ENCODE results near the gene CENPO. TPM values are rescaled to one million over a fixed set of nuclear protein-coding genes. Genes with fewer than 3 reads are reported as not detected.

Gene CENPO
- total and polyA plus RNA-seq, 2 donors (not counting 3 experiments of a cell fraction or from before 2014, with no cell fraction given): 26.8 to 45.3 TPM

GRCh38 chr2:24761866-24762265 is 31.4 kb upstream of the CENPO start:
- no peak overlapping the region for H3K27ac ChIP-seq (ENCODE audit: insufficient read depth, low read depth, low read length)
- H3K4me3 ChIP-seq (replicated peaks in 1 of 3; ENCODE audit: insufficient read depth in 1 of 3, low read depth in 1 of 3, low read length in 3 of 3): no peak overlapping the region
- FAIRE-seq (no peak), DNase-seq (ENCODE audit: low read depth, low spot score) (no peak)
- H3K9me3 ChIP-seq (replicated peaks; ENCODE audit: control insufficient read depth, insufficient read depth, low read length): no peaks in the 10 kb centered on the region
- CTCF ChIA-PET: interaction anchor here (0.5 to 1.8 kb wide), 4 partner anchors 9 to 61 kb away, joined by 3 to 7 read pairs (median 4); partner anchors contain the start of genes CENPO and PTRHD1
- no peak overlapping the region for H3K9ac ChIP-seq (replicated peaks; ENCODE audit: extremely low read depth, insufficient read depth, low read length)
- no peaks in the 10 kb centered on the region for H3K4me1 ChIP-seq (ENCODE audit: control insufficient read depth, extremely low read depth, insufficient read depth, low read length)
- peaks cover 0 to 2% of the 10 kb centered on the region in 2 experiments for H3K36me3 ChIP-seq (ENCODE audit: control insufficient read depth in 2 of 2, extremely low read depth in 1 of 2, insufficient read depth in 2 of 2, low read length in 2 of 2)
- no peaks in the 10 kb centered on the region for H4K20me1 ChIP-seq (replicated peaks; ENCODE audit: control insufficient read depth, extremely low read depth, insufficient read depth, low read length)
- no peak for TF ChIP-seq MYC (IDR thresholded peaks at IDR 0.05; ENCODE audit: low read depth, low read length)
- no peak for TF ChIP-seq GATA2 (IDR thresholded peaks at IDR 0.05; ENCODE audit: insufficient read depth, insufficient read length, low read depth, low read length)
- no peak for TF ChIP-seq CTCF (IDR thresholded peaks at IDR 0.05; ENCODE audit: extremely low read depth in 1 of 2, insufficient read depth in 1 of 2, low read depth in 1 of 2, low read length in 2 of 2)
- TF ChIP-seq POLR2A (IDR thresholded peaks at IDR 0.05; ENCODE audit: low read depth, low read length): no peak
- no peak for TF ChIP-seq POLR2AphosphoS5 (IDR thresholded peaks at IDR 0.05; ENCODE audit: insufficient read depth, low read depth, low read length)
- no peak for TF ChIP-seq JUN (IDR thresholded peaks at IDR 0.05; ENCODE audit: borderline replicate concordance, insufficient read depth, insufficient read length, low read depth)
- TF ChIP-seq, protein P1, sequence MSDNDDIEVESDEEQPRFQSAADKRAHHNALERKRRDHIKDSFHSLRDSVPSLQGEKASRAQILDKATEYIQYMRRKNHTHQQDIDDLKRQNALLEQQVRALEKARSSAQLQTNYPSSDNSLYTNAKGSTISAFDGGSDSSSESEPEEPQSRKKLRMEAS (IDR thresholded peaks at IDR 0.05; ENCODE audit: insufficient read depth, insufficient read length): no peak
- TF ChIP-seq EZH2 (IDR thresholded peaks at IDR 0.05; ENCODE audit: borderline replicate concordance, low read depth, low read length, severe bottlenecking): no peak
- TF ChIP-seq FOS (IDR thresholded peaks at IDR 0.05; ENCODE audit: borderline replicate concordance, insufficient read depth, low read length): no peak
- no peaks in the 10 kb centered on the region for H3K27me3 ChIP-seq (ENCODE audit: control insufficient read depth in 2 of 2, insufficient read depth in 2 of 2, low read length in 2 of 2)
- no peak overlapping the region for H2AFZ ChIP-seq (ENCODE audit: low read depth, low read length)
- dilution Hi-C loops (cut with MboI; ENCODE audit: extremely low pct_ligation_motif_present, low sequenced_read_pairs): no loop called here
- intact Hi-C loops (cut with micrococcal nuclease): no loop called here
- POLR2A ChIA-PET: no interaction called here
- H3K9me1 ChIP-seq (replicated peaks; ENCODE audit: control insufficient read depth, extremely low read depth, insufficient read depth, low read length): no peaks in the 10 kb centered on the region
- BruUV-seq (replicated peaks): no TSS peak
- H3K79me2 ChIP-seq (ENCODE audit: control insufficient read depth, insufficient read depth, low read length): no peaks in the 10 kb centered on the region
- no peak overlapping the region for H3K4me2 ChIP-seq (ENCODE audit: insufficient read depth, low read length)

Measured in endothelial cell of umbilical vein (primary cell).